Liver (tissue), 3 donors: ENCODE data around the gene TOMM20.

Source experiments
- CTCF ChIP-seq: fragments of 150-350 bp; IDR thresholded peaks from 2 replicates; pipeline ENCODE4 v1.5.1; 2017; ENCODE audit warnings: improper control_type of control experiment, low read depth, low read length; ENCODE audit not compliant: missing input control
- EGR1 ChIP-seq, 2 donors: IDR thresholded peaks; 2 replicates each; pipeline ENCODE4 v1.6.1; 2016 to 2018; ENCODE audit warnings: antibody characterized with exemption in 2 of 2, low read depth in 2 of 2
- FOXA1 ChIP-seq: IDR thresholded peaks from 2 replicates; pipeline ENCODE4 v1.6.1; 2016; ENCODE audit warnings: antibody characterized with exemption
- HNF4G ChIP-seq: IDR thresholded peaks from 2 replicates; pipeline ENCODE4 v1.6.1; 2016; ENCODE audit warnings: antibody characterized with exemption
- JUND ChIP-seq, 2 donors: IDR thresholded peaks; 2 replicates each; pipeline ENCODE4 v1.6.1; 2016; ENCODE audit warnings: antibody characterized with exemption in 2 of 2
- MAX ChIP-seq: IDR thresholded peaks from 2 replicates; pipeline ENCODE4 v1.6.1; 2016; ENCODE audit warnings: antibody characterized with exemption
- RAD21 ChIP-seq, 2 donors: IDR thresholded peaks; 2 replicates each; pipeline ENCODE4 v1.6.1; 2016; ENCODE audit warnings: antibody characterized with exemption in 2 of 2, mild to moderate bottlenecking in 2 of 2
- RXRA ChIP-seq, 2 donors: IDR thresholded peaks; 2 replicates each; pipeline ENCODE4 v1.6.1; 2017 to 2018; ENCODE audit warnings: antibody characterized with exemption in 2 of 2, mild to moderate bottlenecking in 1 of 2
- YY1 ChIP-seq: IDR thresholded peaks from 2 replicates; pipeline ENCODE4 v1.6.1; 2016; ENCODE audit warnings: antibody characterized with exemption, mild to moderate bottlenecking
- ZBTB33 ChIP-seq: IDR thresholded peaks from 2 replicates; pipeline ENCODE4 v1.6.1; 2016; ENCODE audit warnings: antibody characterized with exemption
- TF ChIP-seq, protein P1 (sequence below): IDR thresholded peaks from 2 replicates; pipeline ENCODE4 v1.6.1; 2016; ENCODE audit warnings: antibody characterized with exemption, mild to moderate bottlenecking
- donor health status: healthy.
- donor health status: healthy.

GRCh38 chr1:235060607-235061470 is 67.8 kb downstream of the TOMM20 start:
- TF ChIP-seq CTCF (no peak), YY1 (no peak), RAD21 (IDR thresholded peaks at IDR 0.05) (peak in 1 of 2 donors; percentile 24), FOXA1 (no peak), HNF4G (no peak), JUND (IDR thresholded peaks at IDR 0.05) (peak; percentile 53 to 71), MAX (no peak), EGR1 (IDR thresholded peaks at IDR 0.05; ENCODE audit: low read depth in 2 of 2) (no peak), ZBTB33 (no peak), RXRA (IDR thresholded peaks at IDR 0.05) (no peak)
- TF ChIP-seq, protein P1, sequence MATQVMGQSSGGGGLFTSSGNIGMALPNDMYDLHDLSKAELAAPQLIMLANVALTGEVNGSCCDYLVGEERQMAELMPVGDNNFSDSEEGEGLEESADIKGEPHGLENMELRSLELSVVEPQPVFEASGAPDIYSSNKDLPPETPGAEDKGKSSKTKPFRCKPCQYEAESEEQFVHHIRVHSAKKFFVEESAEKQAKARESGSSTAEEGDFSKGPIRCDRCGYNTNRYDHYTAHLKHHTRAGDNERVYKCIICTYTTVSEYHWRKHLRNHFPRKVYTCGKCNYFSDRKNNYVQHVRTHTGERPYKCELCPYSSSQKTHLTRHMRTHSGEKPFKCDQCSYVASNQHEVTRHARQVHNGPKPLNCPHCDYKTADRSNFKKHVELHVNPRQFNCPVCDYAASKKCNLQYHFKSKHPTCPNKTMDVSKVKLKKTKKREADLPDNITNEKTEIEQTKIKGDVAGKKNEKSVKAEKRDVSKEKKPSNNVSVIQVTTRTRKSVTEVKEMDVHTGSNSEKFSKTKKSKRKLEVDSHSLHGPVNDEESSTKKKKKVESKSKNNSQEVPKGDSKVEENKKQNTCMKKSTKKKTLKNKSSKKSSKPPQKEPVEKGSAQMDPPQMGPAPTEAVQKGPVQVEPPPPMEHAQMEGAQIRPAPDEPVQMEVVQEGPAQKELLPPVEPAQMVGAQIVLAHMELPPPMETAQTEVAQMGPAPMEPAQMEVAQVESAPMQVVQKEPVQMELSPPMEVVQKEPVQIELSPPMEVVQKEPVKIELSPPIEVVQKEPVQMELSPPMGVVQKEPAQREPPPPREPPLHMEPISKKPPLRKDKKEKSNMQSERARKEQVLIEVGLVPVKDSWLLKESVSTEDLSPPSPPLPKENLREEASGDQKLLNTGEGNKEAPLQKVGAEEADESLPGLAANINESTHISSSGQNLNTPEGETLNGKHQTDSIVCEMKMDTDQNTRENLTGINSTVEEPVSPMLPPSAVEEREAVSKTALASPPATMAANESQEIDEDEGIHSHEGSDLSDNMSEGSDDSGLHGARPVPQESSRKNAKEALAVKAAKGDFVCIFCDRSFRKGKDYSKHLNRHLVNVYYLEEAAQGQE: no peak
